22Rv1 (cell line): ENCODE data around the gene GAGE2A.
"Not testable (repeated sequence)": the region's sequence is repeated elsewhere in the genome, so short reads cannot be mapped to it uniquely, and the experiment has no call there.

Experiments
- H3K27ac ChIP-seq: fragments of 450-650 bp; 2 replicates; pipeline ENCODE4 v1.5.1; 2017
- ZFX ChIP-seq: fragments of 450-650 bp; IDR thresholded peaks from 2 replicates; pipeline ENCODE4 v1.6.1; 2017; ENCODE audit warnings: antibody characterized with exemption, borderline replicate concordance
- TF ChIP-seq, protein P1 (sequence below): fragments of 450-650 bp; IDR thresholded peaks from 2 replicates; pipeline ENCODE4 v1.5.1; 2017; ENCODE audit warnings: mild to moderate bottlenecking

GAGE2A gene, protein sequence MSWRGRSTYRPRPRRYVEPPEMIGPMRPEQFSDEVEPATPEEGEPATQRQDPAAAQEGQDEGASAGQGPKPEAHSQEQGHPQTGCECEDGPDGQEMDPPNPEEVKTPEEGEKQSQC

DNA sequence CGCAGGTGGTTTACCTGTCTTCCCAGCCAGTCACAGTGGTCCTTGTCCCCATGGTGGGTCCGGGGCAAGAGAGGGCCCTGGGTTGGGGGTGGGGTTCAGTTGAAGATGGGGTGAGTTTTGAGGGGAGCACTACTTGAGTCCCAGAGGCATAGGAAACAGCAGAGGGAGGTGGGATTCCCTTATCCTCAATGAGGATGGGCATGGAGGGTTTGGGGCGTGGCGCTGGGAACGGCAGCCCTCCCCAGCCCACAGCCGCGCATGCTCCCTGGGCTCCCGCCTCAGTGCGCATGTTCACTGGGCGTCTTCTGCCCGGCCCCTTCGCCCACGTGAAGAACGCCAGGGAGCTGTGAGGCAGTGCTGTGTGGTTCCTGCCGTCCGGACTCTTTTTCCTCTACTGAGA lies at the start of gene GAGE2A:
GAGE2A (plus strand) TSS at position 301 of the 400 bp plus-strand sequence. CDS start 1,155 bp downstream, outside the sequence.
- not testable (repeated sequence) for H3K27ac ChIP-seq

DNA sequence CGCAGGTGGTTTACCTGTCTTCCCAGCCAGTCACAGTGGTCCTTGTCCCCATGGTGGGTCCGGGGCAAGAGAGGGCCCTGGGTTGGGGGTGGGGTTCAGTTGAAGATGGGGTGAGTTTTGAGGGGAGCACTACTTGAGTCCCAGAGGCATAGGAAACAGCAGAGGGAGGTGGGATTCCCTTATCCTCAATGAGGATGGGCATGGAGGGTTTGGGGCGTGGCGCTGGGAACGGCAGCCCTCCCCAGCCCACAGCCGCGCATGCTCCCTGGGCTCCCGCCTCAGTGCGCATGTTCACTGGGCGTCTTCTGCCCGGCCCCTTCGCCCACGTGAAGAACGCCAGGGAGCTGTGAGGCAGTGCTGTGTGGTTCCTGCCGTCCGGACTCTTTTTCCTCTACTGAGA lies 47.9 kb upstream of the GAGE2A start, which contains the start of gene GAGE12D:
GAGE12D (plus strand) TSS at position 301 of the 400 bp plus-strand sequence. CDS start 1,155 bp downstream, outside the sequence.
- not testable (repeated sequence) for H3K27ac ChIP-seq

DNA sequence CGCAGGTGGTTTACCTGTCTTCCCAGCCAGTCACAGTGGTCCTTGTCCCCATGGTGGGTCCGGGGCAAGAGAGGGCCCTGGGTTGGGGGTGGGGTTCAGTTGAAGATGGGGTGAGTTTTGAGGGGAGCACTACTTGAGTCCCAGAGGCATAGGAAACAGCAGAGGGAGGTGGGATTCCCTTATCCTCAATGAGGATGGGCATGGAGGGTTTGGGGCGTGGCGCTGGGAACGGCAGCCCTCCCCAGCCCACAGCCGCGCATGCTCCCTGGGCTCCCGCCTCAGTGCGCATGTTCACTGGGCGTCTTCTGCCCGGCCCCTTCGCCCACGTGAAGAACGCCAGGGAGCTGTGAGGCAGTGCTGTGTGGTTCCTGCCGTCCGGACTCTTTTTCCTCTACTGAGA lies 38.3 kb upstream of the GAGE2A start, which contains the start of gene GAGE12E:
GAGE12E (plus strand) TSS at position 301 of the 400 bp plus-strand sequence. CDS start 1,155 bp downstream, outside the sequence.
- not testable (repeated sequence) for H3K27ac ChIP-seq

DNA sequence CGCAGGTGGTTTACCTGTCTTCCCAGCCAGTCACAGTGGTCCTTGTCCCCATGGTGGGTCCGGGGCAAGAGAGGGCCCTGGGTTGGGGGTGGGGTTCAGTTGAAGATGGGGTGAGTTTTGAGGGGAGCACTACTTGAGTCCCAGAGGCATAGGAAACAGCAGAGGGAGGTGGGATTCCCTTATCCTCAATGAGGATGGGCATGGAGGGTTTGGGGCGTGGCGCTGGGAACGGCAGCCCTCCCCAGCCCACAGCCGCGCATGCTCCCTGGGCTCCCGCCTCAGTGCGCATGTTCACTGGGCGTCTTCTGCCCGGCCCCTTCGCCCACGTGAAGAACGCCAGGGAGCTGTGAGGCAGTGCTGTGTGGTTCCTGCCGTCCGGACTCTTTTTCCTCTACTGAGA lies 28.8 kb upstream of the GAGE2A start, which contains the start of gene GAGE12F:
GAGE12F (plus strand) TSS at position 301 of the 400 bp plus-strand sequence. CDS start 1,155 bp downstream, outside the sequence.
- not testable (repeated sequence) for H3K27ac ChIP-seq

DNA sequence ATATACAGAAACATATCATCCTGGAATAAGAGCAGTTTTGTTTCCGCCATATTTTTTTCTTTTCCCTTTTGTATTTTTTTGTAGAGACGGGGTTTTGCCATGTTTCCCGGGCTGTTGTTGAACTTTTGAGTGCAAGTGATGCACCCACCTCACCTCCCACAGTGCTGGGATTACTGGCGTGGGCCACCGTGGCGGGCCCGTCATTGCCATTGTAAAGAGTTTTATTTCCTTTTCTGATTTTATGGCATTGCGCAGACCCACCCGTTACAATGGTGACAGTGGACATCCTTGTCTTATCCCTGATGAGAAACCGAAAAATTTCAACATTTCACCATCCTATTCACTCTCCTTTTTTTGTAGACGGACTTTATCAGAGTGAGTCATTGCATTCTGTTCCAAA lies 20.6 kb upstream of the GAGE2A start:
- not testable (repeated sequence) for H3K27ac ChIP-seq

DNA sequence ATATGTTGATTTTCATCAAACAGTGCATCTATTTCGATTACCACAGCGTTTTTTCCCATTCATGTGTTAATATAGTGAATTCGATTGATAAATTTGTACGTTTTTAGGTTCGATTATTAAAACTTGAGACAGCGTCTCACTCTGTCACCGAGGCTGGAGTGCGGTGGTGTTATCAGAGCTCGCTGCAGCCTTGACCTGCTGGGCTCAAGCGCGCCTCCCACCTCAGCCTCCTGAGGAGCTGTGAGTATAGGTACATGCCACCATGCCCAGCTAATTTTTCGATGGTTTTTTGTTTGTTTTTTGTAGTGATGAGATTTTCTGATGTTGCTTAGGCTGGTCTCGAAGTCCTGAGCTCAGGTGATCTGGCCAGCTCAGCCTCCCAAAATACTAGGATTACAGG lies 20.1 kb upstream of the GAGE2A start:
- not testable (repeated sequence) for H3K27ac ChIP-seq

DNA sequence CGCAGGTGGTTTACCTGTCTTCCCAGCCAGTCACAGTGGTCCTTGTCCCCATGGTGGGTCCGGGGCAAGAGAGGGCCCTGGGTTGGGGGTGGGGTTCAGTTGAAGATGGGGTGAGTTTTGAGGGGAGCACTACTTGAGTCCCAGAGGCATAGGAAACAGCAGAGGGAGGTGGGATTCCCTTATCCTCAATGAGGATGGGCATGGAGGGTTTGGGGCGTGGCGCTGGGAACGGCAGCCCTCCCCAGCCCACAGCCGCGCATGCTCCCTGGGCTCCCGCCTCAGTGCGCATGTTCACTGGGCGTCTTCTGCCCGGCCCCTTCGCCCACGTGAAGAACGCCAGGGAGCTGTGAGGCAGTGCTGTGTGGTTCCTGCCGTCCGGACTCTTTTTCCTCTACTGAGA lies 19.2 kb upstream of the GAGE2A start, which contains the start of gene GAGE12G:
GAGE12G (plus strand) TSS at position 301 of the 400 bp plus-strand sequence. CDS start 1,155 bp downstream, outside the sequence.
- H3K27ac ChIP-seq, result not testable (repeated sequence)

DNA sequence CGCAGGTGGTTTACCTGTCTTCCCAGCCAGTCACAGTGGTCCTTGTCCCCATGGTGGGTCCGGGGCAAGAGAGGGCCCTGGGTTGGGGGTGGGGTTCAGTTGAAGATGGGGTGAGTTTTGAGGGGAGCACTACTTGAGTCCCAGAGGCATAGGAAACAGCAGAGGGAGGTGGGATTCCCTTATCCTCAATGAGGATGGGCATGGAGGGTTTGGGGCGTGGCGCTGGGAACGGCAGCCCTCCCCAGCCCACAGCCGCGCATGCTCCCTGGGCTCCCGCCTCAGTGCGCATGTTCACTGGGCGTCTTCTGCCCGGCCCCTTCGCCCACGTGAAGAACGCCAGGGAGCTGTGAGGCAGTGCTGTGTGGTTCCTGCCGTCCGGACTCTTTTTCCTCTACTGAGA lies 9.6 kb upstream of the GAGE2A start, which contains the start of gene GAGE12H:
GAGE12H (plus strand) TSS at position 301 of the 400 bp plus-strand sequence. CDS start 1,155 bp downstream, outside the sequence.
- H3K27ac ChIP-seq, result not testable (repeated sequence)

DNA sequence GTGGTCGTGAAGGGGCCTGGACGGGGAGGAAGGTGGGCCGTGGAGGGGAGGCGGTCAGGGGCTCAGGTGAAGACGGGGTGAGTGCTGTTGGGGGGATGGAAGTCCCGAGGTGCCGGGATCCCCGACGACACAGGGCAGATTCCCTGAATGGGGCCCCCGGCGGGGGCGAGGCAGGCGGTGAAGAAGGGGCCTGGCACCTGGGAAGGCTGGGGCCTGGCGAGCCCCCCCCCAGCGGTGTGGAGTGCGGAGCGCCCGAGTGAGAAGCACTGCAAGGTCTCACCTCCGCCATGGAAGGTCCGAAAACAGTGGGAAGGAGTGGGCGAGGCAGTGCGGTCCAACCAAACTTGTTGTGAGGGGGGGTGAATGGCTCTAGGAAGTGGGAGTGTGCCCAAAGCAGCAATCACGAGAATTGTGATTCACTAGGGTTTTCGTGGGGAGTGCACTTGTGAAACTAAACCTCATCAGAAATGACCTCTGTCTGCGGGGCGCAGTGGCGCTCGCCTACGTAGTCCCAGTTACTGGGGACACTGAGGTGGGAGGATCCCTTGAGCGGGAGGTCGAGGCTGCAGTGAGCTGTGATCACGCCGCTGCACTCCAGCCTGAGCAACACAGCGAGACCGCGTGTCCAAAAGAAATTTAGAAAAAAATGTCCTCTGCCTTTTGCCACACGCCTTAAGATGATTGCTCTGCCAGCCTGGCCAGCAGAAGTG lies 628 bp downstream of the GAGE2A start:
- H3K27ac ChIP-seq, result not testable (repeated sequence)

DNA sequence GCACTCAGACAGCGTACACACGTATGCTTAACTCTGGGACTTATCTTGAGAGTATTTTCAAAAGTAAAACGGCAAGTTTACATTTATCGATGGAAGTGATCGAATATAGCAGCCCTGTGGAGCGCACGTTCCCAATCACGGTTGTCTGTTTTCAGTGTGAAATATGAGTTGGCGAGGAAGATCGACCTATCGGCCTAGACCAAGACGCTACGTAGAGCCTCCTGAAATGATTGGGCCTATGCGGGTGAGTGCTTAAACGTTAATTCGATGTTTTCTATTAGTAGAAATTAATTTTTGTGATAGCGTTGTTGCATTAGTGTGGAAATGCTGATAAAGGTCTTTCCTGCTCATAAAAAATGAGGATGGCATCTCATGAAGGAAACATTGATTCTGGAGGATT lies 1.2 kb downstream of the GAGE2A start:
- not testable (repeated sequence) for H3K27ac ChIP-seq

DNA sequence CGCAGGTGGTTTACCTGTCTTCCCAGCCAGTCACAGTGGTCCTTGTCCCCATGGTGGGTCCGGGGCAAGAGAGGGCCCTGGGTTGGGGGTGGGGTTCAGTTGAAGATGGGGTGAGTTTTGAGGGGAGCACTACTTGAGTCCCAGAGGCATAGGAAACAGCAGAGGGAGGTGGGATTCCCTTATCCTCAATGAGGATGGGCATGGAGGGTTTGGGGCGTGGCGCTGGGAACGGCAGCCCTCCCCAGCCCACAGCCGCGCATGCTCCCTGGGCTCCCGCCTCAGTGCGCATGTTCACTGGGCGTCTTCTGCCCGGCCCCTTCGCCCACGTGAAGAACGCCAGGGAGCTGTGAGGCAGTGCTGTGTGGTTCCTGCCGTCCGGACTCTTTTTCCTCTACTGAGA lies 9.4 kb downstream of the GAGE2A start, which contains the start of gene GAGE1:
GAGE1 (plus strand) TSS at position 301 of the 400 bp plus-strand sequence. CDS start 1,155 bp downstream, outside the sequence.
- H3K27ac ChIP-seq, result not testable (repeated sequence)

DNA sequence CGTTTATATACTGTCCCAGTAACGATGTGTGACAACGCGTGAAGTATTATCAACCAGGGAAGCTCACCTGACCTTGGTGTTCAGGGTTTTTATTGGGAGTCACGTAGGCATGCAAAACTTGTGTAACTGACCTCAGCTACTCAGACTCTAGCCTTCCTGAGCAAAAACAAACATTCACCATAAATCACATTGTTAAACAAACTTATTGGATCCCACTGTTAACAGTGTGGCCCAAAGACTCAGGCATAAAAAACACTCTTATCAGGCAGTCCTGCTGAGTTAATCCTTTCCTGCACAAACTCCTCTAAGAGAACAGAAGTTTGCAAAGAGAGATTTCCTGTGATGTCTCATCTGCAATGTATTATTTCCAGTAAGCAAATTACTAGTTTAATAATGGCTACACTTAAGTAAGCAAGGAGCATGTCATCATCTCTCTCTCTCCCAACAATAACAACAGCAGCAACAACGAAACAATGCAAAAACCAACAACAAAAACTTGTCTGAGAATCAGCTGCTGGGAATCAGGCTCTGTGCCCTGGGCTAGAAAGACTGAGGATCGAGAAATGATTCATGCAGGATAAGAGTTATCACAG lies 21.5 kb downstream of the GAGE2A start:
- H3K27ac ChIP-seq, result no peak overlapping the region

DNA sequence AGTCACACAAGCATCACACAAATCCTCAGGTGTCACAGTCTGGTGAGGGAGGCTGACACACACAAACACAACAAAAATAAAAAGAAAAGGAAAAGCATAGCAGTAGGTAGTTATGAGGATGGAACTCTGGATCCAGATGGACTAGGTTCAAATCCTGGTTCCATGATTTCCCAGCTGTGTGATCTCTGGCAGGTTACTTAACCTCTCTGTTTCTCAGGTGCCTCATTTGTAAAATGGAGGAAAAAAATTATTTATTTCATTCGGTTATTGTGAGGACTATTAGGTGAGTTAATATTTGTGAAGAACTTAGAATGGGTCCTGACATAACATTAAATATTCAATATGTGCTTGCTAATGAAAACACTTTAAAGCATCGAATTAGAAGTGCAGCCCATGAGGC lies 29.3 kb downstream of the GAGE2A start:
- no peak for TF ChIP-seq ZFX
- TF ChIP-seq, protein P1, sequence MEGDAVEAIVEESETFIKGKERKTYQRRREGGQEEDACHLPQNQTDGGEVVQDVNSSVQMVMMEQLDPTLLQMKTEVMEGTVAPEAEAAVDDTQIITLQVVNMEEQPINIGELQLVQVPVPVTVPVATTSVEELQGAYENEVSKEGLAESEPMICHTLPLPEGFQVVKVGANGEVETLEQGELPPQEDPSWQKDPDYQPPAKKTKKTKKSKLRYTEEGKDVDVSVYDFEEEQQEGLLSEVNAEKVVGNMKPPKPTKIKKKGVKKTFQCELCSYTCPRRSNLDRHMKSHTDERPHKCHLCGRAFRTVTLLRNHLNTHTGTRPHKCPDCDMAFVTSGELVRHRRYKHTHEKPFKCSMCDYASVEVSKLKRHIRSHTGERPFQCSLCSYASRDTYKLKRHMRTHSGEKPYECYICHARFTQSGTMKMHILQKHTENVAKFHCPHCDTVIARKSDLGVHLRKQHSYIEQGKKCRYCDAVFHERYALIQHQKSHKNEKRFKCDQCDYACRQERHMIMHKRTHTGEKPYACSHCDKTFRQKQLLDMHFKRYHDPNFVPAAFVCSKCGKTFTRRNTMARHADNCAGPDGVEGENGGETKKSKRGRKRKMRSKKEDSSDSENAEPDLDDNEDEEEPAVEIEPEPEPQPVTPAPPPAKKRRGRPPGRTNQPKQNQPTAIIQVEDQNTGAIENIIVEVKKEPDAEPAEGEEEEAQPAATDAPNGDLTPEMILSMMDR, result no peak
- no peak overlapping the region for H3K27ac ChIP-seq

More for the DNA sequence above, 21.5 kb downstream of the GAGE2A start:
- TF ChIP-seq ZFX, result no peak
- TF ChIP-seq, protein P1, result no peak
